ENCODE results near the gene CFAP73.
"Not testable (repeated sequence)": the region's sequence is repeated elsewhere in the genome, so short reads cannot be mapped to it uniquely, and the experiment has no call there.

DNA sequence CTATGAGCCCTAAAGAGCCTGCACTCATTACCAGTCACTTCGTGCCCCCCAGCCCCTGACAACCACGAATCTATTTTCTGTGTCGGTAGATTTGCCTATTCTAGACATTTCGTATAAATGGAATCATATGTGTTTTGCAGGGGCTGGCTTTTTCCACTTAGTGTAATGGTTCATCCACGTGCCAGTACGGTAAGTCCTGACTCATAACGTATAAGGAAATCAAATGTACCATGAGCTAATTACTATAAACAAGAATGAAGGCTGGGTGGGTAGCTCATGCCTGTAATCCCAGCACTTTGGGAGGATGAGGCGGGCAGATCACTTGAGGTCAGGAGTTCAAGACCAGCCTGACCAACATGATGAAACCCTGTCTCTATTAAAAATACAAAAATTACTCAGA, 31.8 kb upstream of the CFAP73 start:
- TF ChIP-seq, protein P1, sequence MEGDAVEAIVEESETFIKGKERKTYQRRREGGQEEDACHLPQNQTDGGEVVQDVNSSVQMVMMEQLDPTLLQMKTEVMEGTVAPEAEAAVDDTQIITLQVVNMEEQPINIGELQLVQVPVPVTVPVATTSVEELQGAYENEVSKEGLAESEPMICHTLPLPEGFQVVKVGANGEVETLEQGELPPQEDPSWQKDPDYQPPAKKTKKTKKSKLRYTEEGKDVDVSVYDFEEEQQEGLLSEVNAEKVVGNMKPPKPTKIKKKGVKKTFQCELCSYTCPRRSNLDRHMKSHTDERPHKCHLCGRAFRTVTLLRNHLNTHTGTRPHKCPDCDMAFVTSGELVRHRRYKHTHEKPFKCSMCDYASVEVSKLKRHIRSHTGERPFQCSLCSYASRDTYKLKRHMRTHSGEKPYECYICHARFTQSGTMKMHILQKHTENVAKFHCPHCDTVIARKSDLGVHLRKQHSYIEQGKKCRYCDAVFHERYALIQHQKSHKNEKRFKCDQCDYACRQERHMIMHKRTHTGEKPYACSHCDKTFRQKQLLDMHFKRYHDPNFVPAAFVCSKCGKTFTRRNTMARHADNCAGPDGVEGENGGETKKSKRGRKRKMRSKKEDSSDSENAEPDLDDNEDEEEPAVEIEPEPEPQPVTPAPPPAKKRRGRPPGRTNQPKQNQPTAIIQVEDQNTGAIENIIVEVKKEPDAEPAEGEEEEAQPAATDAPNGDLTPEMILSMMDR (IDR thresholded peaks at IDR 0.05) = not testable (repeated sequence)
- TF ChIP-seq POLR2A (IDR thresholded peaks at IDR 0.05) = not testable (repeated sequence)

Data from right lobe of liver (tissue), 4 donors.